Mesenchymal stem cell (in vitro differentiated cells and primary cell): Measurements from ENCODE around the gene NEDD9.

ENCODE experiments used
- DNase-seq: peaks from one replicate; pipeline ENCODE4 v3.0.0-alpha.2; 2013
- H2AFZ ChIP-seq: one replicate; pipeline ENCODE4 v1.6.1; 2013; ENCODE audit warnings: low read depth, mild to moderate bottlenecking, control low read depth, inconsistent platforms, low read length, moderate library complexity
- H2AK5ac ChIP-seq: 2 replicates; pipeline ENCODE4 v1.6.1; 2013; ENCODE audit warnings: low read length, moderate library complexity, mild to moderate bottlenecking, inconsistent platforms; ENCODE audit not compliant: severe bottlenecking
- H2BK120ac ChIP-seq: one replicate; pipeline ENCODE4 v1.6.1; 2013; ENCODE audit warnings: low read depth, mild to moderate bottlenecking, inconsistent platforms, low read length, moderate library complexity
- H2BK12ac ChIP-seq, 2 experiments: one replicate each; pipeline ENCODE4 v1.6.1; 2013; ENCODE audit warnings: inconsistent platforms in 2 of 2, low read length in 2 of 2, mild to moderate bottlenecking in 2 of 2, moderate library complexity in 2 of 2, control low read depth in 1 of 2
- H2BK15ac ChIP-seq: one replicate; pipeline ENCODE4 v1.6.1; 2013; ENCODE audit warnings: mild to moderate bottlenecking, low read depth, inconsistent platforms; ENCODE audit not compliant: poor library complexity, severe bottlenecking
- H2BK5ac ChIP-seq: 2 replicates; pipeline ENCODE4 v1.6.1; 2013; ENCODE audit warnings: low read depth, mild to moderate bottlenecking, low read length, control low read depth, inconsistent platforms; ENCODE audit not compliant: poor library complexity, severe bottlenecking
- H3K14ac ChIP-seq, 2 experiments: one replicate each; pipeline ENCODE4 v1.6.1; 2013; ENCODE audit warnings: inconsistent platforms in 2 of 2, low read length in 2 of 2, control low read depth in 1 of 2, mild to moderate bottlenecking in 1 of 2, moderate library complexity in 1 of 2
- H3K18ac ChIP-seq, 2 experiments: one replicate each; pipeline ENCODE4 v1.6.1; 2013; ENCODE audit warnings: inconsistent platforms in 2 of 2, low read length in 2 of 2, control low read depth in 1 of 2, low read depth in 1 of 2, mild to moderate bottlenecking in 1 of 2
- H3K23ac ChIP-seq, 2 experiments: one replicate each; pipeline ENCODE4 v1.6.1; 2013; ENCODE audit warnings: inconsistent platforms in 2 of 2, low read length in 2 of 2, mild to moderate bottlenecking in 2 of 2, moderate library complexity in 2 of 2, control low read depth in 1 of 2
- H3K27ac ChIP-seq: 2 replicates; pipeline ENCODE4 v1.5.1; 2013; ENCODE audit warnings: mild to moderate bottlenecking, moderate library complexity, low read length, control low read depth, inconsistent platforms; ENCODE audit not compliant: poor library complexity, severe bottlenecking
- H3K27me3 ChIP-seq, 2 experiments: 2 replicates each; pipeline versions ENCODE4 v1.6.1 to v1.7.0; 2013; ENCODE audit warnings: low read length in 2 of 2, mild to moderate bottlenecking in 2 of 2, moderate library complexity in 2 of 2, control low read depth in 1 of 2, inconsistent platforms in 1 of 2; ENCODE audit not compliant: control insufficient read depth in 1 of 2, insufficient read depth in 1 of 2
- H3K36me3 ChIP-seq, 2 experiments: 2 replicates each; pipeline versions ENCODE4 v1.6.1 to v1.7.0; 2013; ENCODE audit warnings: low read length in 2 of 2, control low read depth in 1 of 2, inconsistent platforms in 1 of 2, low read depth in 1 of 2, mild to moderate bottlenecking in 1 of 2; ENCODE audit not compliant: insufficient read depth in 2 of 2, control insufficient read depth in 1 of 2
- H3K4ac ChIP-seq, 2 experiments: one replicate each; pipeline ENCODE4 v1.6.1; 2013; ENCODE audit warnings: inconsistent platforms in 2 of 2, low read length in 2 of 2, mild to moderate bottlenecking in 2 of 2, moderate library complexity in 2 of 2, control low read depth in 1 of 2, low read depth in 1 of 2
- H3K4me1 ChIP-seq: 2 replicates; pipeline ENCODE4 v1.6.1; 2013; ENCODE audit warnings: low read depth, low read length, control low read depth; ENCODE audit not compliant: control insufficient read depth, insufficient read depth
- H3K4me2 ChIP-seq: 2 replicates; pipeline ENCODE4 v1.6.1; 2013; ENCODE audit warnings: low read length, mild to moderate bottlenecking, inconsistent platforms; ENCODE audit not compliant: poor library complexity, severe bottlenecking
- H3K4me3 ChIP-seq, 2 experiments: 2 replicates each; pipeline versions ENCODE4 v1.5.1 to v1.7.0; 2013; ENCODE audit warnings: low read length in 2 of 2, mild to moderate bottlenecking in 2 of 2, control low read depth in 1 of 2, low read depth in 1 of 2; ENCODE audit not compliant: insufficient read depth in 1 of 2
- H3K79me1 ChIP-seq: replicated peaks from 2 replicates; pipeline ENCODE4 v1.6.1; 2013; ENCODE audit warnings: mild to moderate bottlenecking, control low read depth, low read length, inconsistent platforms; ENCODE audit not compliant: poor library complexity, severe bottlenecking
- H3K9ac ChIP-seq: 2 replicates; pipeline ENCODE4 v1.7.0; 2013; ENCODE audit warnings: mild to moderate bottlenecking, low read length, moderate library complexity
- H3K9me3 ChIP-seq: 2 replicates; pipeline ENCODE4 v1.7.0; 2013; ENCODE audit warnings: mild to moderate bottlenecking, low read length; ENCODE audit not compliant: control insufficient read depth
- H4K8ac ChIP-seq: one replicate; pipeline ENCODE4 v1.6.1; 2013; ENCODE audit warnings: inconsistent platforms, mild to moderate bottlenecking, low read length, moderate library complexity
- H4K91ac ChIP-seq: one replicate; pipeline ENCODE4 v1.6.1; 2013; ENCODE audit warnings: mild to moderate bottlenecking, low read length, inconsistent platforms
- WGBS: methylation state at CpG from one replicate; pipeline ENCODE4 v1.1.7; 2013; ENCODE audit warnings: mixed read lengths; 5-methylcytosine and 5-hydroxymethylcytosine counted together

NEDD9 gene

DNA sequence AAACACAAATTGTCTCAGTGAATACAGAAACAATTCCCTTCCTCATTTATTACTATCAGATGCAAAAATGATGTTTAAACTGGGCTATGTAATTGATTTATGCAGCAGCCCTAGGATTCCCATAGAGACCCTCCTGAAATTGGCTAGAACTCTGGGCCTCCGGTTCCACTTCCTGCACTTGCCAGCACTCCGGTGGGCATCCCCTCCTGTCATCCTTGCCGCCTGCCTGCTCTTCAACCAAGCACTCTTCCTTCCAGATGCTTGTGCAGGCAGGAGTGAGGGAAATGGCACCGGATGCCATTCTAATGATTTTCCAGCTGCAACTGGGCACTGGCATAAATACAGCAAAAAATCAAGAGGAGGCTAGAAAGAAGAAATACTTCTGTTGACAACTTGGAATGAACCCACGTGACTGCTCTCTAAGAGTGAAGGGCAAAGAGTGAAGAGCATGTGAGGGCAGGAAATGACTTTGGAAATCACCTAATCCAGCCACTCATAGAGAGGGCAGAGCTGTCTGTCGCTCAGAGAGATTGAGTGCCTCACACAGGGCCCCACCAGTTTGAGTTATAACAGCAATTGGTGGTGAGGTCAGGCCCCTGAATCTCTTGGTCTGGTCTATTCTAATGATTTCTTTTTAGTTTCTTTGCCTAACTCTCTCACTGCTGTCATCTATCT is 3.7 kb upstream of the NEDD9 start:
- Histone ChIP-seq H2AFZ (no peak overlapping the region), H2BK120ac (no peak overlapping the region), H3K4me1 (peaks cover 11% of the 10 kb centered on the region), H3K27me3 (no peaks in the 10 kb centered on the region), H2BK12ac (peak overlapping the region in 1 of 2 experiments; percentile 38), H3K23ac (no peak overlapping the region), H3K14ac (no peak overlapping the region), H3K4me2 (no peak overlapping the region), H3K18ac (no peak overlapping the region), H3K27ac (peak overlapping the region; percentile 19), H3K4me3 (no peak overlapping the region), H3K9ac (no peak overlapping the region), H4K91ac (no peak overlapping the region), H3K79me1 (peaks cover 1% of the 10 kb centered on the region), H3K36me3 (no peaks in the 10 kb centered on the region), H2BK15ac (no peak overlapping the region), H3K4ac (no peak overlapping the region), H3K9me3 (no peaks in the 10 kb centered on the region), H2BK5ac (no peak overlapping the region), H2AK5ac (no peak overlapping the region), H4K8ac (no peak overlapping the region)
- 56% methylated on average over 6 of the region's 6 CpGs for WGBS
- peak; percentile 50 for DNase-seq

DNA sequence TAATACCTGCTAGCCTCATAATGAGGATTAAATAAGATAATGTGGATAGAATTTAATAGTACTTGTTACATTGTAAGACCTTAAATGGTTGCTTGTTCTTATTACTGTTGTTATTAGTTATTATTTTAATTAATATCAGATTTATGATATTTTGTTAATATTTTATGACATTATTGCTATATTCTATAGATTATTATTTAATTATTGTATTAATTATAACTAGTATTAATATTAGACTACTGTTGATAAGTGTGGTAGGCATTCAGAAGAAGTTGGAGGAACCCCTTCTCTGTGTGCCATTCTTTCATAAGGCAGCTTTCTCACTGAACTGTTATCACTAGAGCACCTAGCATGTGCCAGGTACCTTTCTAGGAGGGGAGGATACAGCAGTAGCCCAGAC is 2.6 kb upstream of the NEDD9 start:
- no peak overlapping the region for H2AFZ ChIP-seq
- no peaks in the 10 kb centered on the region for H3K9me3 ChIP-seq
- DNase-seq = no peak
- H2BK15ac ChIP-seq = no peak overlapping the region
- H2BK5ac ChIP-seq = no peak overlapping the region
- no peaks in the 10 kb centered on the region for H3K27me3 ChIP-seq
- no peak overlapping the region for H3K14ac ChIP-seq
- H3K79me1 ChIP-seq = peaks cover 1% of the 10 kb centered on the region
- no peak overlapping the region for H3K4me2 ChIP-seq
- no peak overlapping the region for H3K18ac ChIP-seq
- no peak overlapping the region for H2BK12ac ChIP-seq
- H3K4ac ChIP-seq = no peak overlapping the region
- no peak overlapping the region for H3K9ac ChIP-seq
- H4K8ac ChIP-seq = no peak overlapping the region
- H3K27ac ChIP-seq = no peak overlapping the region
- H3K23ac ChIP-seq = no peak overlapping the region
- no peaks in the 10 kb centered on the region for H3K36me3 ChIP-seq
- H3K4me3 ChIP-seq = no peak overlapping the region
- H2AK5ac ChIP-seq = no peak overlapping the region
- H3K4me1 ChIP-seq = peaks cover 11% of the 10 kb centered on the region
- no peak overlapping the region for H2BK120ac ChIP-seq
- no peak overlapping the region for H4K91ac ChIP-seq

DNA sequence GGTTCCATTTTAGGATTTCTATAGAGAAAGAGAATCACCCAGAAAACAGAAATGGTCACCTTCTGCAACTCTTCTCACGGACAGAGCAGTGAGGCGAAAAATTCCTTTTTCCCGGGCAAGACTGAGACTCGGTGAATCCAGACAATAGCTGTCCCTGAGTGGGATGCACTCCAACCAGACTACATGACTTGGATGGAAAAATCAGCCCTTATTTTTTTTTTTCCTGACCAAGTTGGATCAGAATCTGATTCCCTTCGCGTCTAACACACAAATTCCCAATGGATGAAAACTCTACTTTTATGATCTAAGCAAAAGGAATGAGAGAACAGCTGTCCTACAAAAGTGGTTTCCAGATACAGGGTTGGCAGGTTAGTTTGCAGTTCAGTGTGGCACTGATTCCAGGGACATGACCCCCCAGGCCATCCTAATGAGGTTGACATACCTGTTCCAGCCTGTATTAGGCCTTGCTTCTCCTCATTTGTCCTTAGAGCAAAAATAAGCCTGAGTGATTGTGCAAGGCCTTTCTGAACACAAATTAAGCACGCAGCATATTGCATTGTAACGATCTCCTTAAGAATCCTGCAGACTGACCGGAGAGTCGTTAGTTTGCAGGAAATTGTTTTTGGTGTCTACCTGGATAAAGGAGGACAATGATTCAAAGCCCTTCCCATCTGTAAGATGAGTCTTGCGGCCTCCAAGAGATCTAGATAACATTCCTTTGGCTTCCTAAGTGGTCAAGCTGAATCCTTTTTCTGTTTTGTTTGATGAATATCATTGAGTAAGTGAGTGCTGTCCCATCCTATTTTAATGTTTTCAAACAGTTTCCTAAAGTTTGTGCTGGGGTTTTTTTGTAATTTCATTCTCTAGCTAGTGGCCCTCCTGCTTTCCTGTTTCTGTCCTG is 1.5 kb upstream of the NEDD9 start:
- Histone ChIP-seq H2AK5ac (no peak overlapping the region), H2BK12ac (peak overlapping the region in 1 of 2 experiments; percentile 54), H3K36me3 (no peaks in the 10 kb centered on the region), H2BK120ac (no peak overlapping the region), H2BK15ac (no peak overlapping the region), H4K8ac (no peak overlapping the region), H2BK5ac (no peak overlapping the region), H3K4ac (no peak overlapping the region), H3K4me3 (peak overlapping the region in 1 of 2 experiments; percentile 86), H3K23ac (no peak overlapping the region), H3K9me3 (no peaks in the 10 kb centered on the region), H4K91ac (no peak overlapping the region), H3K4me1 (peaks cover 14% of the 10 kb centered on the region), H3K4me2 (no peak overlapping the region), H2AFZ (no peak overlapping the region), H3K9ac (peak overlapping the region; percentile 93), H3K27me3 (no peaks in the 10 kb centered on the region), H3K18ac (peak overlapping the region in 1 of 2 experiments; percentile 66), H3K27ac (no peak overlapping the region), H3K79me1 (peaks cover 5% of the 10 kb centered on the region), H3K14ac (no peak overlapping the region)
- no peak for DNase-seq
- WGBS = 92% methylated on average over 9 of the region's 11 CpGs
